Lower leg skin (tissue), 3 donors: ENCODE results near the gene PAOX.

ENCODE experiments used
- CTCF ChIP-seq, 3 donors: fragments of 450-650 bp; IDR thresholded peaks; one replicate each; pipeline ENCODE4 v1.5.1; 2016; ENCODE audit warnings: antibody characterized with exemption in 3 of 3, mild to moderate bottlenecking in 3 of 3, moderate library complexity in 2 of 3
- POLR2A ChIP-seq, 2 donors: fragments of 450-650 bp; IDR thresholded peaks; one replicate each; pipeline ENCODE4 v1.6.1; 2016 to 2017; ENCODE audit warnings: antibody characterized with exemption in 2 of 2, mild to moderate bottlenecking in 1 of 2, moderate library complexity in 1 of 2

GRCh38 chr10:133354672-133355240 is 24.3 kb upstream of the PAOX start:
- TF ChIP-seq CTCF (IDR thresholded peaks at IDR 0.05) (no peak), POLR2A (IDR thresholded peaks at IDR 0.05) (no peak)
